ENCODE results near the gene CTDSPL2.

- TF ChIP-seq PATZ1 (CRISPR knock-in tag; IDR thresholded peaks at IDR 0.05; ENCODE audit: borderline replicate concordance) (no peak), ISL1 (CRISPR knock-in tag; IDR thresholded peaks at IDR 0.05) (no peak), ZNF70 (CRISPR knock-in tag; IDR thresholded peaks at IDR 0.05) (no peak), CSDC2 (CRISPR knock-in tag; IDR thresholded peaks at IDR 0.05) (no peak), ZC3H10 (CRISPR knock-in tag; IDR thresholded peaks at IDR 0.05) (no peak), ZNF565 (CRISPR knock-in tag; conservative IDR thresholded peaks at IDR 0.05; ENCODE audit: low read depth) (no peak), ESRRG (CRISPR knock-in tag; IDR thresholded peaks at IDR 0.05) (no peak), BACH2 (CRISPR knock-in tag; IDR thresholded peaks at IDR 0.05; ENCODE audit: borderline replicate concordance) (no peak), OSR1 (CRISPR knock-in tag; IDR thresholded peaks at IDR 0.05) (no peak)
Measured at GRCh38 chr15:44525018-44525417, 97.6 kb downstream of the CTDSPL2 start.
